ENCODE measurements around the gene SYT13.

SYT13 gene, protein sequence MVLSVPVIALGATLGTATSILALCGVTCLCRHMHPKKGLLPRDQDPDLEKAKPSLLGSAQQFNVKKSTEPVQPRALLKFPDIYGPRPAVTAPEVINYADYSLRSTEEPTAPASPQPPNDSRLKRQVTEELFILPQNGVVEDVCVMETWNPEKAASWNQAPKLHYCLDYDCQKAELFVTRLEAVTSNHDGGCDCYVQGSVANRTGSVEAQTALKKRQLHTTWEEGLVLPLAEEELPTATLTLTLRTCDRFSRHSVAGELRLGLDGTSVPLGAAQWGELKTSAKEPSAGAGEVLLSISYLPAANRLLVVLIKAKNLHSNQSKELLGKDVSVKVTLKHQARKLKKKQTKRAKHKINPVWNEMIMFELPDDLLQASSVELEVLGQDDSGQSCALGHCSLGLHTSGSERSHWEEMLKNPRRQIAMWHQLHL

DNA sequence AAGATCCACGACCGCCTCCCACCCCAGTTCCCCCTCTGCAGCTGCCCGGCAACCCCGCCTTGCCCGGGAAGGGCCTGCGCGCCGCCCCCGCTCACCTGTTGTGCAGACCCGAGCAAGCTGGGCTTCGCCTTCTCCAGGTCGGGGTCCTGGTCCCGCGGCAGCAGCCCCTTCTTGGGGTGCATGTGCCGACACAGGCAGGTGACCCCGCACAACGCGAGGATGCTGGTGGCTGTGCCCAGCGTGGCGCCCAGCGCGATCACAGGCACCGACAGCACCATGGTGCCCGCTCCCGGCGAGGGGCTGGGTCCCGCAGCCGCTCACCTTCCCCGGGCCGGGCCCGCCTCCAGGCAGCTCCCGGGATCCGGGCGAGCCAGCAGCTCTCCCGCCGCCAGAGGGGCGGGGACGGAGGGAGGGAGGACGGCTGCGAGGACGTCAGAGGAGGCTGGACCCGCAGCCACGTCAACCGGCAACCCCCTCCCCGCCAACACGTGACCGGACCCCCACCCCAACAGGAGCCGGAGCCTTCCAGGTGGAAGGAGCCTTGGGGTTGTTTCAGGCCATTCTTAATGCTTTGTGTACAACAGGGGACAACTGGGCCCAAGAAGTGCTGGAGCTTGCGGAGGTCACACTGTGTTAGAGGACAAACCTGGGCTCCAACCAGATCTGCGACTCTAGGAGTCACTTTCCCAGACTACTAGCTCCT is at the start of gene SYT13:
Gene SYT13 (minus strand): TSS at position 412 of the 703 bp plus-strand sequence. CDS start 134 bp downstream, at position 278.
- no peak for DNase-seq

DNA sequence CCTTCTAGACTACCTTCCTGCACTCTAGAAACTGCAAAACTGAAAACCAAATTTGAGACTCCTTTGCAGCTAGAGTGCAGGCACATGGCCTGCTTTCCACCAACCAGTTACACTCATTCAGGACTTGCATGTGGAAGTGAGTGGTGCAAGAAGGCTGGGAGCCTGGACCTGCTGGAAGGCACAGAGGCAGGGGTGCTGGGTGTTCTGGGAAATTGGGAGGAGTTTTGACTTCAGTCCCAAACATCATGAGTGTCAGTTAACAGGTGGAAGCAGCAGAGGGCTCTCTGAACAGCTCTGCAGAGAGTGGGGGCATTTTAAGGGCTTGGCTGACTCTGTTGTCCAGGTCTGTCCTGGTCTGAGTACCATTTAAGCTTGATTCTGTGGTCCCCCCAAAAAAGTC is 49.3 kb upstream of the SYT13 start:
- no peak for DNase-seq

DNA sequence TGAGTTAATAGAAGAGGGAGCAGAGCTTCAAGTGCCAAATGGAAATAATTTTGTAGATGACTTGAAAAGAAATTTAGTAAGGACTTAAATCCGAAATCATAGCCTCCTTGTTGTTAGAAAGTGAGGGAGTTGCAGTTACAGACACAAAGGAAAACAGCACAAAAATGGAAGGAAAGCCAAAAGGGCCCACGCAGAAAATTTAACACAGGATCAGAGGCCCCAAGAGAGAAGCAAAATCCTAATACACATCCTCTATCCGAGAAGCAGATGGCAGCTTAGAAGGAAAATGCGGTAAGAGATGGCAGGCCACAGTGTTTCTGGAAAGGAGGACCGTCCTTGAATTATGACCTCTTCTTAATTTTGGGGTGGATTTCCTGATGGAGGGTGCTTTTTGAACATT is 48.7 kb upstream of the SYT13 start:
- no peak for DNase-seq

DNA sequence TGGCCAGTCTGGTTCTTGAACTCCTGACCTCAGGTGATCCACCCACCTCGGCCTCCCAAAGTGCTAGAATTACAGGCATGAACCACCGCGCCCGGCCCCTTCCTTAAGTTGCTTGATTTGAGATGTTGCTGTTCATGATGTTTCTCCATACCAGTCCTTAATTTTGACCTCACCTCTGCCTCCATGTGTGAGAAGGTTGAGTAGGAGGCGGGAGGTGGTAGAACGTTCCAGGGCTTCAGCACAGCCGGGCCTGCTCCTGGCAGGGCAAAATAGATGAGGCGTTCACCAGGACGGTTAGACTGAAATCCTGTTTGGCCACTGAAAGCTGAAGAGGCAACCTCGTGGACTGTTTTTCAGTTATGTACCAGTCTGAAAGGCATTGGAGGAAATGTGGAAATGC is 48.3 kb upstream of the SYT13 start:
- no peak for DNase-seq

DNA sequence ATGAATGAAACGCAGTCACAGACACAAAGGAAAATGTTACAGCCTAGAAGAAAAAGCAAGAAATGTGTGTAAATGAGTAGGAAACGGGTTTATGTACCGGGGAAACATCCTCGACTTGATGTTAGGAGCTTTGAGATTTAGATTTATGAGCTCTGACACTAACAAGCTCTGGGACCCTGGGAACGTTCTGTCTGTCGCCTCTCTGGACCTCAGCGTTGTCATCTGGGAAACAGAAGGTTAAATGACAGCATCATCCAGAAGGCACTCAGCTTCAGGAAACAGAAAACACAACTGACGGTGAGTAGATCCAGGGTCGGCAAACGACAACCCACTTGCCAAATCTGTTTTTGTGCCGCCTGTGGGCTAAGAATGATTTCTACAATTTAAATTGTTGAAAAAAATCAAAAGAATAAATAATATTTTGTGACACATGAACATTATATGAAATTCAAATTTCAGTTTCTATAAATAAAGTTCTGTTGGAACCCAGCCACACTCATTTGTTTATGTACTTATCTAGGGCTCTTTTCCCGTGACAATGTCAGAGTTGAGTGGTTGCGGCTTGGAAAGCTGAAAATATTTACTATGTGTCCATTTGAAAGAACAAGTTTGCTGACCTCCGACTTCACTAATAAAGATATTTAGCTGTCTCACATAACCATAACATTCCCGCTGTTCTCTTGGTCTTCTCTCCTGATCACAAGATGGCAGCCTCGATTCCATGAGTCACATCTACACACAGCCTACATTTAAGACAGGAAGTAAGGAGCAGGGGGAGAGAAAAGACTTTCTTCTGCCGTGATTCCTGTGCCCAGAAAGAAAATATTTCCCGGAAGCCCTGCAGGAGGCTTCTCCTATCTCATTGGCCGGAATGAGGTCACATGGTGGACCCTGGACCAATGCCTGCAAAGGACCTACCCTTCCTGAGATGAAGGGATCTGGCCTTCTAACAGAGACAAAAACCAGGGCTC is 47.1 kb upstream of the SYT13 start:
- DNase-seq = peak in 1 of 2 experiments; percentile 1

DNA sequence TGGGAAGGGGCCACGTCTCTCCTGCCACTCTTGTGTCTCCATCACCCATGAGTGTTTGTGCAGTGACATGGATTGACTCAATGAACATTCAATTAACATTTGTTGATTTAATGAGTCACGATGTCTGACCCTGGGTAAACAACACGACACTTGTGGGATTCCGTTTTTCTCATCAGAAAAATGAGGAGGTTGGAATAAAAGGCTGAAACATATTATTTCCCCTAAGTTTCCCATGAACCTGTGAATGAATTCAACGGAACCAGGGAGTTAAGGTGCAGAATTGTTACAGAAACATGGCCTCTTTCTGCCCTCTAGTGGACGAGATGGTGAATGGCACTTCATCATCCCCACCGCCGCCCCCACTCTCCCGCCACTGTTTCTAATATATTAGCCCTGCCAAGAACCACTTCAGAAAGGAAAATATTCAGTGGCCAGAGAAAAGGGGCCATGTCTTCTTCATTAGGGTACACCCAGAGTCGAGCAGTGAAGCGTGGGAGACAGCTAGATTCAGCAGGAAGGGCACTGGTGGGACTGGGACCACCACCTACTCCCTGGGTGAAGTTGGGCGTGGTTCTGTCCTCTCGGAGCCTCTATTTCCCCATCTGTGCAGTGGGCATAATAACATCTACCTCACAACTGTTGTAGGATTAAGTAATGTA is 46.3 kb upstream of the SYT13 start:
- DNase-seq = peak; percentile 4 to 6

DNA sequence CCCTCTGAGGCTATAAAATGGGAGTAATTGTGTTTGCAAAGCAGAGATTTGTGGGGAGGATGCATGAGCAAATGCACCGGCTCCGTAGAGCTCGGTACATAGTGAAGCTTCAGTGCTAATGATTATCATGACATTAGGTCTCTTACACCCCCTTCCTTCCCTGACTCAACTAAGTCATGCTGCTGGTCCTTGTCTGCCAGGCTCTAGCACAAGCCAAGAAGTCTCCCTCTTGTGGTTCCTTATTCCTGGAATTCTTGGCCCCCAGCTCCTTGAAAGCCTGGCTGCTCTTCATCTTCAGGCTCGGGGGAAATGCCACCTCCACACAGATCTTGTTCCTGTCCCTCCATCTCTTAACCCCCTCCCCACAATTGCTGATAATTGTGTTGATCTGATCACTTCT is 45.7 kb upstream of the SYT13 start:
- no peak for DNase-seq

DNA sequence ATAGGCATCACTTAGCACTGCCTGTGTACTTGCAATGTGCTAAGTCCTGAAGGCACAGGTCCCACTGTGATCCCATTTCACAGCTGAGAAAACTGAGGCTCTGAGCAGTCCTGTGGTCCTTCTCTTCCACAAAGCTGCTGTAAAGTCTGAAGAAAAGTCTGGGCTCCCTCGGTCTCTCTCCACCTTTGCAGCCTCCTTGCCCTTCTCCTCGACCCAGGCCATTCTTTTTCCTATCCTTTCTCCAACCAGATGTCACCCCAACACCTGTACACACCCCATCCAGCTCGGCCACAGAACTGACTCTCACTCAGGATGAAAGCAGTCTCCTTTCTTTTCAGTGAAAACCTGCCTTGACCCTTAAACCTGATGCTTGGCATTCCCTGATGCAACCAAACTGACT is 42.6 kb upstream of the SYT13 start:
- no peak for DNase-seq

DNA sequence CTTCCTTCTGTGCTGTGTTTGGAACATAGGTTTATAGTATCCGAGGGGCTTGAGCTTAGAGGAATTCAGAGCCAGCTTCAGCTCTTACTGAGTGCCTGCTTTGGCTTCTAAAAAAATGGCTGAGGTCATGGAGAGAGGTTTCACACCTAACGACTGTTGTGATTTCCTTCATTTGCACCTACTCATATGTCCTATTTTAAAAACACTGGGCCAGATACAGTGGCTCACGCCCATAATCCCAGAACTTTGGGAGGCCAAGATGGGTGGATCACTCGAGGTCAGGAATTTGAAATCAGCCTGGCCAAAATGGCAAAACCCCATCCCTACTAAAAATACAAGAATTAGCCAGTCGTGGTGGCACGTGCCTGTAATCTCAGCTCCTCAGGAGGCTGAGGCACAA is 38.3 kb upstream of the SYT13 start:
- no peak for DNase-seq

DNA sequence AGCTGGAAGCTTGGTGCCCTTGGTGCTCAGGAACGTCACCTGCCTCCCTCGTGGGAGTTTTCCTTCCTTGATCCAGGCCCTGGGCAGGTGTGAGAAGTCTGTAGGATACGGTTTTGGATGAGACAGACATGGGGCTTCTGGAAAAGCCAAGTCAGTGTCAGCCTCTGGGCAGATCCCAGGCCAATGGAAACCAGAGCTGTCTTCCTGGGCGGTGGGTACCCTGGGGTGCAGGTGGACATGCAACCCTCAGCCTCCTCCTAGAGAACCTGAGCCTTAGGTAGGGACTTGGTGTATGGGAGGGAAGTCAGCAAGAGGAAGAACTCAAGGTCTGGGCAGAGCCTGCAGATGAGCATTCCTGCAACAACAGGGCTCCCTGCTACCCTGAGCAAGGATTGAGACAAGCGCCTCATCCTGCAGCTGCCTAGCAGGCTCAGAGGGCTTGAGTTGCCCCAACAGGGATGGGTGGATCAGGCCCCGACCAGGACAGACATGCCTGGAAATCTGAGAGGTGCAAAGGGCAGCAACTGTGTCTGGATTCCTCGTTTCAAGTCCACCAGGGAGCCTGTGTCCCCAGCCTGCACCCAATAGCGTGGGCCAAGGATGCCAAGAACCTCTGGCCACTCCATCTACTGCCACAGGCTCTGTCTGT is 37.6 kb upstream of the SYT13 start:
- no peak for DNase-seq

DNA sequence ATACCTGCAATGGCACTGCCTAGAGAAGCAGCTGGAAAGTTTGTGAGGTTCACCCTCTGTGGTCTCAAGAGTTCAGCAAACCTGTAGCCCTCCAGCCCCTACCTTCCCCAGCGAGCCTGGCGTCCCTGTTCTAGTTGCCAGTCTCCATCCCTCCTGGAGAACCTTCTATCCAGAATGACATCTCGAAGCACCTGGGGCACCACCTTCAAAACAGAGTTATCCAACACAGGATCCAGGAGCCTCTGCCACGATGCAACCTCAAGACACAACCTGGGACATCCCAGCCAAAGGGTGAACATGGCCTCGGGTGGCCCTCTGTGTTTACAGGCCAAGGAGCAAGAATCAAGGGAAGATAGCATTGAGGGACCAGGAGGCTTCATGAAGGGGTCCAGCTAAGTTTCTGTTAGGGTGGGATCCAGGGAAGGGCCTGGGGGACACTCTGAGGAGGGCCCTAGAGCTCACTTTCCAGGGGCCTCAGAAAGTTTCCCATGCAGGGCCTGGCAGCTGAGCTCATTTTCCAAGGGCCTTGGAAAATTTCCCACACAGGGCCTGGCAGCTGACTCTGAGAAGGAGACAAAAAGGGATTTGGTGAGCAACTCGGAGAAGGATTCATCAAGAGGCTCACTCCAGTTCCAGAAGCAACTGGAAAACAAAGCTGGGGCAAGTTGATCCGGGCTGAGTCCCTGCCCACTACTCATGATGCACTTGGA is 36.9 kb upstream of the SYT13 start:
- DNase-seq = no peak

DNA sequence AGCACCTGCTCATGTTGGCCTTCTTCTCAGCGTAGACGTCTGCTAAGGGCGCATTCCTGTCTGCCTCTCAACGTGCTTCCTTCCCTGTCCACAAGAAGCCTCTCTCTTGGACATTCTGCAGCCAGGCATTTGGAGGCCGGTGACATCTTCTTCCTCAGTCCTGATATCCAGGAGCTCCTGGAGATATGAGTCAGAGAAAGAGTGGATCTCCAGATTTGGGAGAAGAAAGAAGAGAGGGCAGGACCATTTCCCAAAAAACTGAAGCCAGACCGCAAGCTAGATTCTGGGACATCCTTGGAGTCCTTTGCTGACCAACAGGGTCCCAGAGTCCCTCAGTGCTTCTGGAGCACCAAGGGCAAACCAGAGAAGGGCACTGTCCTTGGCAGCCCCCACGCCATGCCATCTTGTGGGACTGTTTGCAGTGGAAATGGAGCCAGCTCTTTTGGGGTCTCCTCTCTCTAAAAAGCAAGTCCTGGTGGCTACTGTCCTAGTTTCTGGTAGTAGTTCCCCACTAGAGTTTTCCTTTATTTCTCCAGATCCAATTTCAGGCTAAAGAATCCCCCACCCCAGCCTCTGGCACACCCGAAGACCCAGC is 36.1 kb upstream of the SYT13 start:
- DNase-seq = no peak

DNA sequence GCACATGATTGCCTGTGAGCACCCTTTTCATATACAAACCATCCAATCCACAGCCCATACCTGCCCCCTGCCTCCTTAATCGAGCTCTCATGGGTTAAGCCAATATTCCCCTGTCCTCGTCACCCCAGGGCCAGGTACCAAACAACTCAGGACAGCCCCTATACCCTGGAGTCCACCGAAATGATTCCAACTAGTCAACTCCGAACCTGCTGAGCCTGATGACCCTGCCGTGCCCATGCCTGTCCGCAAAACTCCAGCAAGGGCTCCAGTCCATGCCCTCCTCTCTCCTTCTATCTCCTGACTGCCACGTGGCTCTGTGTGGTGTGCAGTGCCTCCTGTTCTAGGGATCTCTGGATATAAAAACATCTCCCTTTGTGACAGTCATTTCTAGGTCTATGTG is 35.5 kb upstream of the SYT13 start:
- DNase-seq = no peak

DNA sequence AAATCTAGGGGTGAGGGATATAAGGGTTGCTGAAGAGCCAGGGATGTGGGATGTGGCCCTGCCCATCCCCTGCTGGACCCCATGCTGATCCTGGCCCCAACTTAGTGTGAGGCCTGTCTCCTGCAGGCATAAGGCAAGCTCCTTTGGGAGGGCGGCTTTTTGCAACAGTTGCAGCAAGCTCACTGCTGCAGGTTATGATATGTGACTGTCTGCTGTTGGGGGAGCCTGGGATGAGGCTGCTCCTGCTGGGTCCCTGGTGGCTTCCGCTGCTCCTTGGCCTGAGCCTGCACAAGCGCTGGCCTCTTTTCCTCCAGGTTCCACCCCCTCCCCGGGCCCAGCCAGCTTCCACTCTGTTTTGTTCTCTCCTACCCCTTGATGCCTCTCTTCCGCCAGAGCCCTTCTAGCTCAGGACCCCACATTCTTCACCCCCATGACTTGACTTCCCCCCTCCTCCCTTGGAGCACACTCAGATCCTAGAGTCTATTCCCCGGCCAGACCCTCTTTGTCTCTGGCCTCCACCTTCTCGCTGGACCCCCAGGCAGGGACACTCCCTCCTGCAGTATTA is 35.0 kb upstream of the SYT13 start:
- DNase-seq = no peak

DNA sequence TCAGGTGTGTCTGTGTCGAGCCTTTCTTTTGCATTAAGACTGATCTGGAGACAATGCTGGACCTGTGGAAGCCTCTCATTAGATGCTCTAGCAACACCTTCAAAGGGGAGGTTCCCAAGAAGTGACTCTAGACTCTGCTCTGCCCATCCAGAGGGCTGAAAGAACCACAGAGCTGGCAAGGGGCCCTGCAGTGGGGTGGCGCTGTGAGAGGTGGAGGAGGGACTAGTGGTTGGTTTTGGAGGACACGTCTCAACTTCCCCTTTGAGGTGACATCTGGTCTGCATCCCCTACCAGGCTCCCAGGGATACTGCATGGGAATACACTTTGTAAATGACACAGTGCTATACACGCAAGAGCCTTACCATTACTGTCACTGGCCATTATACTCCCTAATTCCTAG is 34.2 kb upstream of the SYT13 start:
- peak in 1 of 2 experiments; percentile 11 for DNase-seq

DNA sequence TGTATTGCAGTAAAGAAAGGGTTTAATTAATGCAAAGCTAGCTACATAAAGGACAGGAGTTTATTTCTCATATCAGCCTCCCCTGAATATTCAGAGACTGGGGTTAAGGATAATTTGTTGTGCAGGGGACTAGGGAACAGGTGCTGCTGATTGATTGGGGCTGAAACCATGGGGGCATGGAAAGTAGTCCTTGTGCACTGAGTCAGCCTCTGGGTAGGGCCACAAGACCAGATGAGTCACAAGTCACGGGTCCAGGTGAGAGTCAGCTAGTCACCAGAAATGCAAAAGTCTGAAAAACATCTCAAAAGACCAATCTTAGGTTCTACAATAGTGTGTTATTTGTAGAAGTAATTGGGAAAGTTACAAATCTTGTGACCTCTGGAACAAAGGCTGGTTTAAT is 32.9 kb upstream of the SYT13 start:
- DNase-seq = no peak

DNA sequence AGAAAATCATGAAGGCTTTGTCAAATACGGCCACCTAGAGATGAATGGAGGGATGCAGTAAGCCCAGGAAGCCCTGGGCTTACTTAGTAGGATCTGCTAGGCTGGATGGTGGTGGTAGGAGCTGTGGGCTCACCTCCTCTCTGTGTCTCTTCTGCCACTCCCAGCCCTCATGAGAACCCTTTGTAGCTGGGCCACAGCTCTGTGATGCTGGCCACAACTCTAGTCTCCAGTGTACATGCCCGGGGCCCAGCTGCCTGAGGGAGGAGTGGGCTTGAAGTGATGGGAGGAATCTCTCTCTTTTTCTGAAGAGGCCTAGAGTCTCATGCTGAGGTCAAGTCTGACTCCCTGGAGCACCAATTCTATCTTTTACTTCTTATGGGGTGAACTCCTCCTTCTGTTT is 32.4 kb upstream of the SYT13 start:
- DNase-seq = no peak

DNA sequence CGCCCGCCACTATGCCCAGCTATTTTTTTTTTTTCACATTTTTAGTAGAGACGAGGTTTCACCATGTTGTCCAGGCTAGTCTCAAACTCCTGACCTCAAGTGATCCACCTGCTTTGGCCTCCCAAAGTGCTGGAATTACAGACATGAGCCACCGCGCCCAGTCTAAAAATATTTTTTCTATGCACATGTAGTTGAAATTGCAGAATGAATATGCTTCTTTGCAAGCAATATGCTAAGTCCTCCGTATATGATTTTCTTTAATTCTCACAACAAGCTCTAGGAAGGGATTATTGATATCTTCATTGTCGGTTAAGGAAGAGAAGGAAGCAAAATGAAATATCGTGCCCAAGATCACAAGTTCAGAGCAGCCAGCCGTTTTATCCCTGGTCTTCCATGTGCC is 30.1 kb upstream of the SYT13 start:
- no peak for DNase-seq

DNA sequence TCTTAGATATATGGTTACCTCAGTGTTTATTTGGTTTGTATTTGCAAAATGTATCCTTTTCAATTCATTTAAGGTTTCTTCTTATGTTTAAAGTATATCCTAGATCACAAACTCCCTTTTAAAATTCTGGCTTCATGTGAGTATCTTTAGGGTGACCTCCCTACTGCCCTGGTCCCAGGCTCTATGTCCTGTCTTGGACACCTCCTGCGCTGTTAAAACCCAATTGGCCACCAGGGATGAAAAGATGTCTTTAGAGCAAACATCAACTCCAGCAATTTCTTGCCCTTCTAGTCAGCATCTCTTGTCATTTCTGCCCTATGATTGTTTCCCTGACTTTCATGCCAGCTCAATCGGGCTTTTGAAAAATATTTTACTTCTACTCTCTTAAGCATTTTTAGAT is 28.8 kb upstream of the SYT13 start:
- no peak for DNase-seq

DNA sequence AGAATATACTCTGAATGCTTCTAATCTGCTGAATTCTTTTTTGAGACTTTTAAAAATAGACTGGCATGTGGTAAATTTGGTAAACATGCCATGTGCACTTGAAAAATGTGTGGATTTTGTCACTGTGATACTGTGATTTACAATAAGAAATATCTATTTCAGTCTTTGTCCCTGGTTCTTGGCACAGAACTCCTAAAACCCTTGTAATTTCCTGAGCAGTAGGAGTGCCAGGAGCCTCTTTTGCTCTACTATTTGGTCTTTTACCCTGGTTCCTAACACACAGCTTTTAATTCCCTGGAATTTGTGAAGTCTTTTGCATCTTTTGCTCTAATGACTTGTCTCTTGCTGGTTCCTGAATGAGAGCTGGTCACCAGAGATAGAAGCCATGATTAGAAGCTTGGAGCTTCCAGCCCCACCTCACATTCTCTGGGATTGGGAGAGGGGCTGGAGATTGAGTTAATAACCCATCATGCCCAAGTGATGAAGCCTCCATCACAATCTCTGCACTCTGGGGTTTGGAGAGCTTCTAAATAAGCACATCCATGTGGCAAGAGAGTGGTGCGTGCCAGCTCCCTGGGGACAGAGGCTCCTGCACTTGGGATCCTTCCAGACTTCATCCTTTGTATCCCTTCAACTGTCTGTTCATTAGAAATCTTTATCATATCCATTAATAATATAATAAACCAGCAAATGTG is 27.2 kb upstream of the SYT13 start:
- DNase-seq = no peak

All from AML-193 (cell line).